Inflammatory macrophage treated with lipopolysaccharide for 4 hours (primary cell): ENCODE data around the gene CPZ.

Source experiments
- DNase-seq: peaks from one replicate; pipeline ENCODE4 v3.0.0-alpha.2; 2020

The CPZ gene

DNA sequence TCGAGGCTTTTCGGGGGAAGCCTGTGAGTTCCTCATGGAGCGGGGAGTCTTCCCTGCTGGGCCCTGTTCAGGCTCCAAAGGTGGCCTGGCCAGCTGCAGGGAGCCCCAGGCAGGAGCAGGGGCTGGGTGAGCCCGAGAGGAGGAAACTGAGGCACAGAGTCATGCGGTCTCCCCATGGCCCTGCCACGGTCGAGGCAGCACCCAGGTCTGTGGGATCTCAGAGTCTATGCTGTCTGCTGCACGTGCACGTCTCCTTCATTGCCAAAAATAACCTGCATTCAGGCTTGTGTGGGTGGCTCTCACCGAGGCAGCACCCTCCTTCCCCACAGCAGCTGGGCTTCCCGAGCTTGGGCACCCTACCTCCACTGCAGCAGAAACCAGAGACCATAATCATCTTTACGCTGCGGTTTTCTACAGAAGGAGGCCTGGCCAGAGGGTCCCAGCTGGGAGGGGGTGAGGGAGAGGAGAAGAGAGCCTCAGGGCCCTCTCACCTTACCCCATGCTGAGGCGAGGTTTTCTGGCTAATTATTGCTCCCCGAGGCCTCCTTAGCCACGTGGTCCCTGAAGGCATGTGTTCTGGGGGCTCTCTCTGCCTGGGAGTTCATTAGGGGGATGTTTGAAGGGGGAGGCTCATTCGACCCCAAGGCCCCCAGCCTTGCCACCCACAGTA lies 64.3 kb downstream of the CPZ start:
- DNase-seq = no peak

DNA sequence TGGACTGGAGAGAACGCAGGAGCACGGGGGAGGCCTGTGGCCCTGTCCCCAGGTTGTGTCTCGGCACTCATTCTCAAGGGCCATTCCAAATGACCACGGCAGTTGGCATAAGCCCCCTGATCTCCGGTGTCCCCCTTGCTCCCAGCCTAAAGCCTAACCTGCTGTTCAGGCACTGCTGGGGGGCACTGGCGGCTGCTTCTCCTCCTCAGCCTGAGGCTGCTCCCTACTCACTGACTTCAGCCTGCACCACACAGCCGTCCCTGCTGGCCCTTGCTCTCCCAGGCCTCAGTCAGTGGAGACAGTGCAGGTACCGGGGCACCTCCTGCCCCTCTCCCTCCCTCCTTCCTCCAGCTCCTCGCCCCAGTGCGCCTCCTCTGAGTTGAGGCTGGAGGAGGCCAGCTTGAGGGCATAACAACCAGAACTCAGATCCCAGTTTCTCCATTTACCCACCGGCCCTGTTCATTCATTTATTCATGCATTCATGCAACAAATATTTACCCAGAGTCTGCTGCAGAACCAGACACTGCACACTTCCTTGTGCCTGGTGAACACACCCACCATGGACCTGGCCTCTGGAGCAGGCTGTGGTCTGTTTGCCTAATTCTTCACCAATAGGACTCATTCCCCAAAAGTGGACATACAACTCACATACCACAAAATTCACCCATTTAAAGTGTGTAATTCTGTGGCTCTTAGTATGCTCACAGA lies 65.0 kb downstream of the CPZ start:
- no peak for DNase-seq

DNA sequence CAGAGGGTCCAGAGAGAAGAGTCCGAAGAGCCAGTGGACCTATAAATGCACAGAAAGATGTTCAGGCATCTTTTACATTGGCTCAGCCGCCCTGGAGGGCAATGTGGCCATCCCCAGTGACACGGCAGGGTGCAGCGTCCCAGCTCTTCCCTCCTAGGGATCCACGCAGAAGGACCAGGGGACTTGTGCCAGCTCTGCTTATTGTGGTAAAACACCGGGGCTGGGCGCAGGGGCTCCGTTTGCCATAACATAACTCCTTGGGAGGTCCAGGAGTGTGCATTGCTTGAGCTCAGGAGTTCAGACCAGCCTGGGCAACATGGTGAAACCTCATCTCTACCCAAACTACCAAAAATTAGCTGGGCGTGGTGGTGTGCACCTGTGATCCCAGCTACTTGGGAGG lies 70.2 kb downstream of the CPZ start:
- no peak for DNase-seq

DNA sequence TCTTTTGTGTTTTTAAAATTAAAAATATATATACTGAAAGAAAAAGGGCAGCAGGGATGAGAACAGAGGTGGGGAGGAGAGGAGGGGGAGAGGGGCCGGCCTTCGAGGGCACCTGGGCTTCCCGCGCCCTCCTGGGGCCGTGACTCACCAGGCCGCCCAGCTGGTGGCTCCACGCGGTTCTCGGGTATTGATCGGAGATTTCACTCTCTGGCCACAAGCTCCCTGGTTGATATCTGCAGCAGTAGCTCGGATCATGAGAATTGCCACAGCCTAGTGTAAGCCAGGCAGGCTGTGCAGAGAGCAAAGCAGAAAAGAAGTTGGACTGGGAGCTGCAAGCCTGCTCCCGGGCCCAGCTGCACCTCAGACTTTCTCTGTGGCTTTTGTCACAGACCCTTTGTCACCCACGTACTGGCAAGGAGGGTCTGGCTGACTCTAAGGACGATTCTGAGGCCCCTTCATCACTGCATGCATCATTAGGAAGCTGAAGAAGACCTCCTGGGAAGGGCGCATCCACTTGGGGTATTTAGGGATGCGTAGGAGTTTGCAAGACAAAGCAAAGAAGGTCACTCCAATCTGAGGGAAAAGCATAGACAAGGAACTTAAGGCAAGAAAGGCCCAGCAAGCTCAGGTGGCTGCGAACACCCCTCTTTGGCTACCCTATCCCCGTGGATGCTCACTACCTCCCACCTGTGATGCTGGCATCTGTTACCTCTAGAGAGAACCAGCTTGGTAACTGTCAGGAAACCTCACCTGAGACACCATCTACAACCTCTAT lies 71.7 kb downstream of the CPZ start:
- no peak for DNase-seq

DNA sequence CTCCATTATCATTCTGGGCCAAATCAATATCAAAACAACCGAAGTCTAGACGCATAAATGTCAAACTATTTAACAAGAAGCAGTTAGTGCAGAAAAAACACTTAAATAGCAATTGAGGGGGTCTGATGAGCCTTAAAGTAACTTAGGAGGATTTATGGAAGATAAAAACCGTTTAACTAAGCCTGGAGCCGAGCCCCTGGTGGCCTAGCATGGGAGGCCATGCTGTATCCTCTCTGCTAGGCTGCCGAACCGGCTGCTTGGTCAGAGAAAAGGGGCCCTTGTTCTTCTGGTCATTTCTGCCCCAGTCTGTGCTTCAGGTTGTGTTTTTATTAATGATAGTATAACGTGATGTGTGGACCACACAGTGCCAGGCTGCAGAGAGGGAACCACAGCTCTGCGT lies 72.4 kb downstream of the CPZ start:
- no peak for DNase-seq

DNA sequence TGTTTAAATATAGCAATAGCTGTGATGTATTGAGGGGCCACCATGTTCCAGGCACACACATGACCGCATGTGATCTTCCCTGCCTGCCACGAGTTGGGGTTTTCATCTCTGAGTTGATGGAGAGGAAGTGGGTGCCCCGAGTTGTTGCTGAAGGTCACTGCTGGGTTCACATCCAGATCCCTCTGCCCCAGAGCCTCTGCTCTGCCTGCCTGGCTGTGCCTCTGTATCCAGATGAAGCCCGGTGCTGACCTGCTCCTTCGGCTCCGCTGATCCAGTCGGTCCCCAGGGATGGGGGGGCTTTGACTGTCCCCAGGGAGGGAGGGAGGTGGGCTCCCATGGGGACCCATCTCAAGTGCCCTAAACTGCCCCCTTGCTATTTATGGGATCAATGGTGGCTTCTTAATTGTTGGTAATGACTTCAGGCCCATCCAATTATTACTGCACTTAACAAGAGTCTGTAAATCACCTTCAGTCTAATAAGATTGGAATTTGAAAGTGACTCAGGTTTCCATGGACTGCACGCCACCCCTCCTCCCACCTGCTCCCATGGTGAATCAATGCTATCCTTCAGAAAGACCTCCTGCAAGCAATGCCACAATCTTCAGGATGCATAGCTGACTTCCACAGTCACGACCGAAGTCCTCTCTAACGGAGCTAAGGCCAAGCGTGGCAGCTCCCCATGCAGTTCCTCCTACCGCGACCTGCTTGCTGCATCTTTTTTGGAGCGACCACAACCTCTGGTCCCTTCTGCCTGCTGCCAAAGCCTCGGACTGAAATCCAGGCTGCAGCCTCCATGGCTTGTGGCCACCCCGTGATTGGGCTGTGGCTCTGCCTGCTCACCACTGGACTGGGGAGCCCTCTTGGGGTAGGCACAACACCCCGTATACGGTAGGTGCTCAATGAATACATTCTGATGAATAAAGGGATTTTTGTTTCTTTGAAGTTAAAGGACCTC lies 73.1 kb downstream of the CPZ start:
- no peak for DNase-seq

DNA sequence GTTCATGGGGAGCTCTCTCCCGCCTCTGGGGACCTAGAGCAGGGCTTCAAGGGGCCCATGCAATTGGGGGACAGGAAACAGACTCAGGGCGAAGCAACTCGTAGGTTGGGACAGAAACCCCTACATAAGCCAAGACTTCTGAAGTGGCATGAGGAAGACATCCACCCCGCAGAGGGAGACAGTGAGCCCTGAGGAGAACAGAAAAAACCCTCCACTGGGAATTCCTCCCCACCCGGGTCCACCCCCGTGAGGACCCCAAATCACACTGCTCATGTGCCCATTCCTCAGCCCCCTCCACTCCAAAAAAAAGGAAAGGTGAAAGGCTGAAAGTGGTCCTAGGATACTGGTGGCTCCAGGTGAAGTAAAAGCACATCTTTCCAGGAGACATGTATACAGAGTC lies 74.0 kb downstream of the CPZ start:
- no peak for DNase-seq
